HFFc6 (cell line): ENCODE results near the gene ABCA10. TPM values are rescaled to one million over a fixed set of nuclear protein-coding genes. Genes with fewer than 3 reads are reported as not detected.

Experiments
- DNase-seq: peaks from one replicate; pipeline ENCODE4 v3.0.0-alpha.2; 2018
- H3K27ac Mint-ChIP-seq: 2 replicates; pipeline ENCODE4 v1.8.0; 2020; ENCODE audit warnings: mild to moderate bottlenecking, mixed read lengths
- H3K27me3 Mint-ChIP-seq: 2 replicates; pipeline ENCODE4 v1.8.0; 2021; ENCODE audit warnings: mild to moderate bottlenecking, moderate library complexity, mixed read lengths; ENCODE audit not compliant: insufficient read depth
- H3K36me3 Mint-ChIP-seq: 2 replicates; pipeline ENCODE4 v1.8.0; 2021; ENCODE audit warnings: low read depth, mixed read lengths
- H3K4me1 Mint-ChIP-seq: 2 replicates; pipeline ENCODE4 v1.8.0; 2020; ENCODE audit warnings: low read depth, mixed read lengths
- H3K4me3 Mint-ChIP-seq: 2 replicates; pipeline ENCODE4 v1.8.0; 2020; ENCODE audit warnings: mild to moderate bottlenecking, moderate library complexity, mixed read lengths
- H3K9me3 Mint-ChIP-seq: 2 replicates; pipeline ENCODE4 v1.8.0; 2020; ENCODE audit warnings: mild to moderate bottlenecking, mixed read lengths
- microRNA-seq: library from miRNA; unstranded; fragments of <30 nt; microRNA quantifications from one replicate; pipeline ENCODE4, GENCODE V29; 2019
- total RNA-seq, 6 experiments: library from RNA; stranded (reverse); fragmentation: NEBNext Ultra II Directional; extraction: Animal tissue kit (Norgen Biotek cat#: 25700); gene quantifications; 2 replicates in 1 of 6; 3 replicates in 5 of 6; pipeline ENCODE4 v1.2.3, GENCODE V29; 2021
- TF ChIP-seq, protein P1 (sequence below): fragments of 200-600 bp; sonication (generic); IDR thresholded peaks from 2 replicates; pipeline ENCODE4 v1.5.0; 2021; ENCODE audit warnings: antibody characterized with exemption, mild to moderate bottlenecking

ABCA10 gene
- total RNA-seq, 6 experiments from 2014 or later, result 0.03 to 0.17 (median 0.07) TPM; not detected in 3

DNA sequence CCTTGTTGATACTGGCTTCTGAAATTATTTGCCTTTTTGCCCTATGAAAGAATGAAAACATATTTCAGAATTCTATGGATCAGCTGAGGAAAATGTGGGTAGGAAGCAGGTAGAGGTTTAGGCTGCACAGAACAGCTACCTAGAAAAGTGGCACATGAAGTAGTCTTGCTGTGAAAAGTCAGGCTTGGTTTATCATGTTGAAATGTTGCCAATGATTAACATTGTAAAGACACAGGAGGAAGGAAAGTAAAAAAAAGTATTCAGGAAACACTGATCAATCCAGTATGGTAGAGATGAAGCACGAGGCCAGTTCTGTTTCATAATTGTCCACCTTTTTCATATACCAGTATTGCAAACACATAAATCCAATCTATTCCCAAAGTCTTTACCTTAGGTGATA is 116.8 kb downstream of the ABCA10 start:
- Mint-ChIP-seq H3K36me3 (no peaks in the 10 kb centered on the region), H3K4me1 (no peaks in the 10 kb centered on the region), H3K4me3 (no peak overlapping the region), H3K27me3 (no peaks in the 10 kb centered on the region), H3K9me3 (peaks cover 26% of the 10 kb centered on the region), H3K27ac (no peak overlapping the region)
- TF ChIP-seq, protein P1, sequence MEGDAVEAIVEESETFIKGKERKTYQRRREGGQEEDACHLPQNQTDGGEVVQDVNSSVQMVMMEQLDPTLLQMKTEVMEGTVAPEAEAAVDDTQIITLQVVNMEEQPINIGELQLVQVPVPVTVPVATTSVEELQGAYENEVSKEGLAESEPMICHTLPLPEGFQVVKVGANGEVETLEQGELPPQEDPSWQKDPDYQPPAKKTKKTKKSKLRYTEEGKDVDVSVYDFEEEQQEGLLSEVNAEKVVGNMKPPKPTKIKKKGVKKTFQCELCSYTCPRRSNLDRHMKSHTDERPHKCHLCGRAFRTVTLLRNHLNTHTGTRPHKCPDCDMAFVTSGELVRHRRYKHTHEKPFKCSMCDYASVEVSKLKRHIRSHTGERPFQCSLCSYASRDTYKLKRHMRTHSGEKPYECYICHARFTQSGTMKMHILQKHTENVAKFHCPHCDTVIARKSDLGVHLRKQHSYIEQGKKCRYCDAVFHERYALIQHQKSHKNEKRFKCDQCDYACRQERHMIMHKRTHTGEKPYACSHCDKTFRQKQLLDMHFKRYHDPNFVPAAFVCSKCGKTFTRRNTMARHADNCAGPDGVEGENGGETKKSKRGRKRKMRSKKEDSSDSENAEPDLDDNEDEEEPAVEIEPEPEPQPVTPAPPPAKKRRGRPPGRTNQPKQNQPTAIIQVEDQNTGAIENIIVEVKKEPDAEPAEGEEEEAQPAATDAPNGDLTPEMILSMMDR, result no peak
- no peak for DNase-seq

DNA sequence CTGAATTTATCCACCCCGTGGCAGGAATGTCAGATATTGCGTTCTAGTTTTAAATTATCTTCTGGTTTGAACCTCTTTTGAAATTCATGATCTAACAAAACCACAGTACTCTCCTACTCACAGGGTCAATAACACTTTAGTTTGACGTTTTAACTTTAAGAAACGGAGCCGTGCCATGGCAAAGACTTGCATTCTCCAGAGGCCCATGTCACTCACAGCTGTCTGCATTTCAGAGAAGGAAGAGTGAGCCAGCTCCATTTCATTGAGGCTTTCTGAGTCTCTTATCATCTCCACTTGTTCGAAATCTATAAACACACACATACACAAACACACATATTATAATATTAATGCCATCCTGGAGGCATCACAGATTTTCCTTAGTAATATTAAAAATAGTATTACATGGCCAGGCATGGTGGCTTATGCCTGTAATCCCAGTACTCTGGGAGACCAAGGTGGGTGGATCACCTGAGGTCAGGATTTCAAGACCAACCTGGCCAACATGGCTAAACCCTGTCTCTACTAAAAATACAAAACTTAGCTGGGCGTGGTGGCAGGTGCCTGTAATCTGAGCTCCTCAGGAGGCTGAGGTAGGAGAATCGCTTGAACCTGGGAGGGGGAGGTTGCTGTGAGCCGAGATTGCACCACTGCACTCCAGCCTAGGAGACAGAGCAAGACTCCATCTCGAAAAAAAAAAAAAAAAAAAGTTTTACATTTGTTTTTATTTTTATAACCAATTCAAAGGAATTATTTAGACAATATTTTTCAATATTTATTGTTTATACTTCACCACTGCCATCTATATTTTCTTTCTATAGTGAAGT is 122.5 kb downstream of the ABCA10 start:
- H3K27me3 Mint-ChIP-seq, result no peaks in the 10 kb centered on the region
- no peak overlapping the region for H3K27ac Mint-ChIP-seq
- no peaks in the 10 kb centered on the region for H3K36me3 Mint-ChIP-seq
- no peaks in the 10 kb centered on the region for H3K4me1 Mint-ChIP-seq
- no peak for DNase-seq
- peaks cover 44% of the 10 kb centered on the region for H3K9me3 Mint-ChIP-seq
- H3K4me3 Mint-ChIP-seq, result no peak overlapping the region
- TF ChIP-seq, protein P1, result no peak

DNA sequence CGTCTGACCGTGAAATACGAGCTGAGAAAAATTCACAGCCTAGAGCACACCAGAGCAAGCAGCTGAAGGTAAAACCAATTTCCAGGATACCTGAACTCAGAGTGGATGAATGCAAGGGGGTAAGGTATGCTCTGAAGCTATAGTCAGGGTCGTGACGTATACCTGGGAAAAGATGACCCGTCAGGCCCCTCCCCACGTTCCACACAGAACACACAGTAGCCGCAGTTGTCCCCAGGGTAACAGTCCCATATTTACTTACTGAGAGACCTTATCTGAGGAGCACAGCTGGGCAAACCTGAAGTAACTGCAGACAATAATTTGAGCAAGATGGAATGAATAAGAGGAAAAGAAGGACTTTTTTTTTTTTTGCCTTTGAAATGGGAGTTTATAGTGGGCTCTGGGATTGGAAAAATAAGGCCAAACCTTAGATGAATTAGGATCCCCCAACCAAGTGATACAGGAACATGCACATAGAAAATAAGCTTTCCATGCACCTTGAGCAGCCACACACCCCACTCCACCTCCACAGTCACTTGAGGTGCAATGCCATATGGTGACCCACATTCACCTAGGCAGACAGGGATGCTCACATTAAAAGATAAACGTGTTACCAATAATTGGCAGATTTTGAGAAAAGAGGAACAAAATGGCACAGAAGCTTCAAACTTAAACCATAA is 124.9 kb downstream of the ABCA10 start:
- Mint-ChIP-seq H3K27me3 (no peaks in the 10 kb centered on the region), H3K4me3 (no peak overlapping the region), H3K4me1 (no peaks in the 10 kb centered on the region), H3K36me3 (no peaks in the 10 kb centered on the region), H3K9me3 (peaks cover 46% of the 10 kb centered on the region), H3K27ac (no peak overlapping the region)
- DNase-seq, result no peak
- TF ChIP-seq, protein P1, result no peak

DNA sequence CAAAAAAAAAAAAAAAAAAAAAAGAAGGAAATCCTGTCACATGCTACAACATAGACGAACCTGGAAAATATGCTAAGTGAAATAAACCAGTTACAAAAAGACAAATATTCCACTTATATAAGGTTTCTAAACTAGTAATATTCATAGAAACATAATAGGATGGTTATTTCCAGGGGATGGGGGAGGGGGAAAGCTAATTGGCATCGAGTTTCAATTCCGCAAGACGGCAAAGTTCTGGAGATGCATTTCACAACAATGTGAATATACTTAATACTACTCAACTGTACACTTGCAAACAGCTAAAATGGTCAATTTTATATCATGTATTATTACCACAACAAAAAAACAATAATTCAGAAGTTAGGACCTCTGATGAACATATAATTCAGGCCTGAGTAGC is 130.0 kb downstream of the ABCA10 start:
- Mint-ChIP-seq H3K27me3 (no peaks in the 10 kb centered on the region), H3K9me3 (peaks cover 25% of the 10 kb centered on the region), H3K27ac (no peak overlapping the region), H3K36me3 (no peaks in the 10 kb centered on the region), H3K4me1 (no peaks in the 10 kb centered on the region), H3K4me3 (no peak overlapping the region)
- TF ChIP-seq, protein P1, result no peak
- no peak for DNase-seq

Small RNAs within 50 kb of the gene (microRNA-seq; reads per million reads assigned to microRNA genes)
- not detected for gene MIR4524A
- gene MIR4524B, result not detected

Other genes starting within 250 kb of the ABCA10 start
- gene ABCA9, start 167.9 kb downstream of the ABCA10 start, total RNA-seq, result not detected
- gene ABCA6, start 86.9 kb downstream of the ABCA10 start, total RNA-seq, result under 1 TPM in 1 of 6 experiments, not detected in 5; 0.07 TPM
- gene ABCA5, start 98.3 kb upstream of the ABCA10 start, total RNA-seq, result 1 to 10 TPM; 4.7 to 8.5 (median 5.3) TPM
- under 1 TPM in 5 of 6 experiments, not detected in 1; 0.06 to 0.66 (median 0.09) TPM for gene MAP2K6, start 185.9 kb upstream of the ABCA10 start, total RNA-seq